A673 (cell line): ENCODE results near the gene ZNF296. TPM values are rescaled to one million over a fixed set of nuclear protein-coding genes. Genes with fewer than 3 reads are reported as not detected.

Experiments used
- BruUV-seq: library from RNA; stranded (reverse); fragments of 400-500 nt; replicated peaks from 2 replicates; lab custom pipeline; 2021; lab: Mats Ljungman, UMichigan
- CTCF ChIA-PET: fragments of 300-600 bp; sonication (Branson Sonifier 250); formaldehyde crosslinking; loops from one replicate; lab custom pipeline; 2022; ENCODE audit warnings: antibody characterized with exemption; lab: Charles Lee
- POLR2A ChIA-PET: fragments of 300-600 bp; sonication (Branson Sonifier 250); formaldehyde crosslinking; loops from one replicate; lab custom pipeline; 2022; ENCODE audit warnings: antibody characterized with exemption; ENCODE audit not compliant: low non-redundant PET; lab: Charles Lee
- DNase-seq: peaks from one replicate; pipeline ENCODE4 v3.0.0-alpha.2; 2015; ENCODE audit warnings: low spot score
- H3K27ac ChIP-seq: fragments of 200-600 bp; sonication (generic); 2 replicates; pipeline ENCODE4 v1.5.1; 2016; ENCODE audit warnings: mixed run types, low read depth, mild to moderate bottlenecking, mixed read lengths, antibody characterized with exemption, low read length; ENCODE audit not compliant: poor library complexity, severe bottlenecking
- H3K27me3 ChIP-seq: fragments of 200-600 bp; sonication (generic); replicated peaks from 2 replicates; pipeline ENCODE4 v1.6.1; 2017; ENCODE audit warnings: mixed run types, low read depth, mild to moderate bottlenecking, mixed read lengths, antibody characterized with exemption, low read length; ENCODE audit not compliant: insufficient read depth, poor library complexity
- H3K36me3 ChIP-seq: fragments of 200-600 bp; sonication (generic); 2 replicates; pipeline ENCODE4 v1.6.1; 2016; ENCODE audit warnings: mixed run types, mild to moderate bottlenecking, mixed read lengths, antibody characterized with exemption, low read length; ENCODE audit not compliant: insufficient read depth, poor library complexity, severe bottlenecking
- H3K4me1 ChIP-seq: fragments of 200-600 bp; sonication (generic); 2 replicates; pipeline ENCODE4 v1.6.1; 2017; ENCODE audit warnings: mixed run types, mild to moderate bottlenecking, mixed read lengths, antibody characterized with exemption, low read length; ENCODE audit not compliant: insufficient read depth, poor library complexity, severe bottlenecking
- H3K4me3 ChIP-seq: fragments of 200-600 bp; sonication (generic); 2 replicates; pipeline ENCODE4 v1.5.1; 2016; ENCODE audit warnings: low read depth, mixed run types, mild to moderate bottlenecking, mixed read lengths, low read length; ENCODE audit not compliant: poor library complexity, severe bottlenecking
- H3K9me3 ChIP-seq: fragments of 200-600 bp; sonication (generic); 2 replicates; pipeline ENCODE4 v1.6.1; 2016; ENCODE audit warnings: mixed run types, low read depth, mild to moderate bottlenecking, mixed read lengths, antibody characterized with exemption, low read length; ENCODE audit not compliant: poor library complexity, severe bottlenecking
- EZH2 ChIP-seq: fragments of 200-600 bp; sonication (generic); IDR thresholded peaks from 2 replicates; pipeline ENCODE4 v1.6.1; 2017; ENCODE audit warnings: borderline replicate concordance, low read depth, mild to moderate bottlenecking, mixed read lengths, antibody characterized with exemption, low read length; ENCODE audit not compliant: poor library complexity, severe bottlenecking
- intact Hi-C: fragments of 100-400 bp; cut with micrococcal nuclease; formaldehyde crosslinking; loops from one replicate; pipeline ENCODE4 v1.10.0; 2022; ENCODE audit not compliant: unreplicated experiment
- total RNA-seq: library from RNA; stranded (reverse); gene quantifications from 2 replicates; pipeline ENCODE4 v1.2.3, GENCODE V29; 2021
- TF ChIP-seq, protein P1 (sequence below): fragments of 300-800, 200-600 bp; sonication (generic); conservative IDR thresholded peaks from 2 replicates; pipeline ENCODE4 v1.5.1; 2017; ENCODE audit warnings: low read depth, mild to moderate bottlenecking, antibody characterized with exemption, low read length, moderate library complexity, mixed read lengths

The ZNF296 gene
- total RNA-seq, 1 experiment from 2014 or later: 3.0 TPM

DNA sequence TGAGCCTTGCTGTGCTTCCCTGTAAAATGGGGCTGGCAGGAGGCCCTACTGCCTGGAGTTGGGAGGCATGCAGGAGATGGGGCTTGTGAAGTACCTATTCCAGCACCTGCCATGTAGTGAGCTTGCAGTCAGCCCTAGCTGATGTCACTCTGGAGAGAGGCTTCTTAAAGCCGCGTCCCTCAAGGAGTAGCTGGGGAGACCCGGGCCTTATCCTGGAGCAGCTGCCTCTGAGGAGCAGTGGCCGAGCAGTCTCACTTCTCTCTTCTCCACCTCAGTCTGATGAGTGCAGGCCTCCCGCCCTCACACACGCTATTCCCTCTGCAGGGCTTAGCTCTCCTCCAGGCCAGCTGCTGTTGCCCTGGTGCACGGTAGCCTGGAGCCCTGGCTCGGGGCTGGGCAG lies 19.4 kb downstream of the ZNF296 start:
- no TSS peak for BruUV-seq
- Histone ChIP-seq H3K9me3 (no peaks in the 10 kb centered on the region), H3K27me3 (no peaks in the 10 kb centered on the region), H3K4me3 (no peak overlapping the region), H3K36me3 (peaks cover 70% of the 10 kb centered on the region), H3K4me1 (no peaks in the 10 kb centered on the region), H3K27ac (no peak overlapping the region)
- DNase-seq: no peak
- no peak for TF ChIP-seq EZH2
- TF ChIP-seq, protein P1, sequence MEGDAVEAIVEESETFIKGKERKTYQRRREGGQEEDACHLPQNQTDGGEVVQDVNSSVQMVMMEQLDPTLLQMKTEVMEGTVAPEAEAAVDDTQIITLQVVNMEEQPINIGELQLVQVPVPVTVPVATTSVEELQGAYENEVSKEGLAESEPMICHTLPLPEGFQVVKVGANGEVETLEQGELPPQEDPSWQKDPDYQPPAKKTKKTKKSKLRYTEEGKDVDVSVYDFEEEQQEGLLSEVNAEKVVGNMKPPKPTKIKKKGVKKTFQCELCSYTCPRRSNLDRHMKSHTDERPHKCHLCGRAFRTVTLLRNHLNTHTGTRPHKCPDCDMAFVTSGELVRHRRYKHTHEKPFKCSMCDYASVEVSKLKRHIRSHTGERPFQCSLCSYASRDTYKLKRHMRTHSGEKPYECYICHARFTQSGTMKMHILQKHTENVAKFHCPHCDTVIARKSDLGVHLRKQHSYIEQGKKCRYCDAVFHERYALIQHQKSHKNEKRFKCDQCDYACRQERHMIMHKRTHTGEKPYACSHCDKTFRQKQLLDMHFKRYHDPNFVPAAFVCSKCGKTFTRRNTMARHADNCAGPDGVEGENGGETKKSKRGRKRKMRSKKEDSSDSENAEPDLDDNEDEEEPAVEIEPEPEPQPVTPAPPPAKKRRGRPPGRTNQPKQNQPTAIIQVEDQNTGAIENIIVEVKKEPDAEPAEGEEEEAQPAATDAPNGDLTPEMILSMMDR: no peak
- ChIA-PET CTCF (no interaction called here), POLR2A (no interaction called here)
- intact Hi-C loops: no loop called here

DNA sequence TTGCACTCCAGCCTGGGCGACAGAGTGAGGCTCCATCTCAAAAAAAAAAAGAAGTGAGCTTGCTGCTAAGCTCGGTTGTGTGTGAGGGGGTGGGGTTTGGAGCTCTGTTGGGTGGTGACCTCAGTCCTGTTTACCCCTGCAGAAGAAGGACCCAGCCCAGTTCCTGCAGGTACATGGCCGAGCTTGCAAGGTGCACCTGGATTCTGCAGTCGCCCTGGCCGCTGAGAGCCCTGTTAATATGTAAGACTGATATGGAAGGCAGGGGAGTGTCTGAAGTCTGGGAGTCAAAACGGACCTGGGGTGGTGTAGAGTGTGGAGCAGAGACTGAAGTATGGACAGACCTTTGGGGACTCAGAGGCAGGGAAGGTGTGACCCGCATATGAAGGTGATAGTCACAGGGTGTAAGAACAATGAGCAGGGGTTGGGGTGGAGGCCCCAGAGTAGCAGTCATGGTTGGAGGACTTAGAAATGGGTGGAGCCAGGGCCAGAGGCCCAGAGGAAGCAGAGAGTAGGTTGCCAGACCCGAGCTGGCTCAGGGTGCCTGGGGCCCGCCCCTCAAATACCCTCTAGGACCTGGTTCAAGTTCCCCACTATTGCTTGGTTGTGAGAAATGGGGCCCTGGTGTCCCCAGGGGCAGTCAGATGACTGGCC lies 24.2 kb downstream of the ZNF296 start:
- Histone ChIP-seq H3K27ac (no peak overlapping the region), H3K36me3 (peaks cover 33% of the 10 kb centered on the region), H3K4me3 (no peak overlapping the region), H3K27me3 (no peaks in the 10 kb centered on the region), H3K9me3 (no peaks in the 10 kb centered on the region), H3K4me1 (no peaks in the 10 kb centered on the region)
- BruUV-seq: no TSS peak
- intact Hi-C loops: no loop called here
- no peak for TF ChIP-seq EZH2
- TF ChIP-seq, protein P1: no peak
- CTCF ChIA-PET: interaction anchor here (1.4 kb wide), 1 partner anchor 8 kb away, joined by 3 read pairs; no protein-coding TSS in a partner anchor
- DNase-seq: no peak
- POLR2A ChIA-PET: no interaction called here

DNA sequence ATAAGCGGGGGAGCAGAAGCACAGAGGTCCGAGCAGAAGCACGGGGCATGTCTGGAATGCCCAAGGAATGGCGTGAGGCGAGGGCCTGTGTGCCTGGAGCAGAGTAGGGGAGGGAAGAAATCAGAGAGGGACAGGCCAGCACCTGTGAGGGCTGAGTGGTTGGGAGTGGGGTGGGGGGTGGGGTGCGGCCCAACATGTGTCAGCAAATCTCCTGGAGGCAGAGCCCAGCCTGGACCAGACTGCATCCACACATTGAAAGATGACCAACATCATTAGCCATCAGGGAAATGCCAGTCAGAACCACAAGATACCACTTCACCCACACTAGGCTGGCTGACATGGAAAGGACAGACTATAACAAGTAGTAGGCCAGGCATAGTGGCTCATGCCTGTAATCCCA lies 26.2 kb downstream of the ZNF296 start:
- intact Hi-C loops: no loop called here
- Histone ChIP-seq H3K4me3 (no peak overlapping the region), H3K4me1 (no peaks in the 10 kb centered on the region), H3K27ac (no peak overlapping the region), H3K27me3 (no peaks in the 10 kb centered on the region), H3K9me3 (no peaks in the 10 kb centered on the region), H3K36me3 (peaks cover 30% of the 10 kb centered on the region)
- ChIA-PET POLR2A (no interaction called here), CTCF (no interaction called here)
- no TSS peak for BruUV-seq
- no peak for DNase-seq
- TF ChIP-seq EZH2: no peak
- TF ChIP-seq, protein P1: no peak
